ENCODE measurements around the gene PAPSS2. TPM values are rescaled to one million over a fixed set of nuclear protein-coding genes. Genes with fewer than 3 reads are reported as not detected.

PAPSS2 gene
- total and polyA plus RNA-seq, 2 donors (not counting 3 experiments of a cell fraction or from before 2014, with no cell fraction given) = 27.9 to 82.6 TPM

GRCh38 chr10:87767253-87767652, 107.6 kb downstream of the PAPSS2 start:
- H3K4me3 ChIP-seq (replicated peaks in 1 of 3; ENCODE audit: insufficient read depth in 1 of 3, low read depth in 1 of 3, low read length in 3 of 3) = no peak overlapping the region
- H3K27ac ChIP-seq (ENCODE audit: insufficient read depth, low read depth, low read length) = no peak overlapping the region
- peaks cover under 1% of the 10 kb centered on the region for H3K4me1 ChIP-seq (ENCODE audit: control insufficient read depth, extremely low read depth, insufficient read depth, low read length)
- H3K9me3 ChIP-seq (replicated peaks; ENCODE audit: control insufficient read depth, insufficient read depth, low read length) = no peaks in the 10 kb centered on the region
- dilution Hi-C loops (cut with MboI; ENCODE audit: extremely low pct_ligation_motif_present, low sequenced_read_pairs) (no loop called here), intact Hi-C loops (cut with micrococcal nuclease) (no loop called here)
- H3K4me2 ChIP-seq (ENCODE audit: insufficient read depth, low read length) = no peak overlapping the region
- no peak overlapping the region for H3K9ac ChIP-seq (replicated peaks; ENCODE audit: extremely low read depth, insufficient read depth, low read length)
- no peaks in the 10 kb centered on the region for H4K20me1 ChIP-seq (replicated peaks; ENCODE audit: control insufficient read depth, extremely low read depth, insufficient read depth, low read length)
- peaks cover 0 to 6% of the 10 kb centered on the region in 2 experiments for H3K36me3 ChIP-seq (ENCODE audit: control insufficient read depth in 2 of 2, extremely low read depth in 1 of 2, insufficient read depth in 2 of 2, low read length in 2 of 2)
- H3K79me2 ChIP-seq (ENCODE audit: control insufficient read depth, insufficient read depth, low read length) = no peaks in the 10 kb centered on the region
- no TSS peak for BruUV-seq (replicated peaks)
- H3K27me3 ChIP-seq (ENCODE audit: control insufficient read depth in 2 of 2, insufficient read depth in 2 of 2, low read length in 2 of 2) = no peaks in the 10 kb centered on the region
- no peak overlapping the region for H2AFZ ChIP-seq (ENCODE audit: low read depth, low read length)
- no peaks in the 10 kb centered on the region for H3K9me1 ChIP-seq (replicated peaks; ENCODE audit: control insufficient read depth, extremely low read depth, insufficient read depth, low read length)
- DNase-seq (ENCODE audit: low read depth, low spot score) (no peak), FAIRE-seq (no peak)
- ChIA-PET CTCF (no interaction called here), POLR2A (no interaction called here)
- TF ChIP-seq GATA2 (IDR thresholded peaks at IDR 0.05; ENCODE audit: insufficient read depth, insufficient read length, low read depth, low read length) (no peak), EZH2 (IDR thresholded peaks at IDR 0.05; ENCODE audit: borderline replicate concordance, low read depth, low read length, severe bottlenecking) (no peak), MYC (IDR thresholded peaks at IDR 0.05; ENCODE audit: low read depth, low read length) (no peak), POLR2A (IDR thresholded peaks at IDR 0.05; ENCODE audit: low read depth, low read length) (no peak), FOS (IDR thresholded peaks at IDR 0.05; ENCODE audit: borderline replicate concordance, insufficient read depth, low read length) (no peak), JUN (IDR thresholded peaks at IDR 0.05; ENCODE audit: borderline replicate concordance, insufficient read depth, insufficient read length, low read depth) (no peak), POLR2AphosphoS5 (IDR thresholded peaks at IDR 0.05; ENCODE audit: insufficient read depth, low read depth, low read length) (no peak), CTCF (IDR thresholded peaks at IDR 0.05; ENCODE audit: extremely low read depth in 1 of 2, insufficient read depth in 1 of 2, low read depth in 1 of 2, low read length in 2 of 2) (no peak), MAX (IDR thresholded peaks at IDR 0.05; ENCODE audit: insufficient read depth, insufficient read length) (no peak)

All from endothelial cell of umbilical vein (primary cell).